Heart left ventricle (tissue), 13 donors: Measurements from ENCODE around the gene UBE3B.

ENCODE experiments used
- POLR2A ChIP-seq, 2 donors: fragments of 450-650 bp; IDR thresholded peaks; one replicate each; pipeline ENCODE4 v1.6.1; 2017; ENCODE audit warnings: antibody characterized with exemption in 2 of 2, mild to moderate bottlenecking in 2 of 2, moderate library complexity in 2 of 2
- TF ChIP-seq, protein P1 (sequence below), 12 donors: fragments of 200-600 bp; sonication (generic) in 4 of 12; IDR thresholded peaks; one replicate each; pipeline versions ENCODE4 v1.5.0 to v1.8.0; 2018 to 2022; ENCODE audit warnings: antibody characterized with exemption in 12 of 12, mild to moderate bottlenecking in 5 of 12
- donor health status: ischemic (EF 13 %, LVEDD 7.1; RV severe dilation, severe dysfunction).
- donor health status: DM: no; HTN: yes; CAD: no.
- donor health status: DM: no; HTN: no; CAD: no.
- donor health status: ischemic (EF 25% LVEDD 6.9; RV normal size, moderate dysfunction).
- donor health status: ischemic (EF 25% LVEDD 5.7; RV mildly dilated, moderate dysfunction).
- donor health status: ischemic (EF 35%, LVEDD 5.7; RV mildly dilated, moderate dysfunction).
- donor health status: nonischemic (EF 11% LVEDD 7.7; RV severe dilation, severe dysfunction).
- donor health status: DM: yes; HTN: yes; CAD: no.
- donor health status: PGD.
- donor health status: ischemic (EF 29% LVEDD 5.4; RV normal size, mild dysfunction).
- donor health status: nonischemic (EF 23%, LVEDD 6.1; RV moderate dilation, normal function).

GRCh38 chr12:109480356-109480755 is 2.9 kb downstream of the UBE3B start:
- TF ChIP-seq, protein P1, sequence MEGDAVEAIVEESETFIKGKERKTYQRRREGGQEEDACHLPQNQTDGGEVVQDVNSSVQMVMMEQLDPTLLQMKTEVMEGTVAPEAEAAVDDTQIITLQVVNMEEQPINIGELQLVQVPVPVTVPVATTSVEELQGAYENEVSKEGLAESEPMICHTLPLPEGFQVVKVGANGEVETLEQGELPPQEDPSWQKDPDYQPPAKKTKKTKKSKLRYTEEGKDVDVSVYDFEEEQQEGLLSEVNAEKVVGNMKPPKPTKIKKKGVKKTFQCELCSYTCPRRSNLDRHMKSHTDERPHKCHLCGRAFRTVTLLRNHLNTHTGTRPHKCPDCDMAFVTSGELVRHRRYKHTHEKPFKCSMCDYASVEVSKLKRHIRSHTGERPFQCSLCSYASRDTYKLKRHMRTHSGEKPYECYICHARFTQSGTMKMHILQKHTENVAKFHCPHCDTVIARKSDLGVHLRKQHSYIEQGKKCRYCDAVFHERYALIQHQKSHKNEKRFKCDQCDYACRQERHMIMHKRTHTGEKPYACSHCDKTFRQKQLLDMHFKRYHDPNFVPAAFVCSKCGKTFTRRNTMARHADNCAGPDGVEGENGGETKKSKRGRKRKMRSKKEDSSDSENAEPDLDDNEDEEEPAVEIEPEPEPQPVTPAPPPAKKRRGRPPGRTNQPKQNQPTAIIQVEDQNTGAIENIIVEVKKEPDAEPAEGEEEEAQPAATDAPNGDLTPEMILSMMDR (IDR thresholded peaks at IDR 0.05): no peak
- TF ChIP-seq POLR2A (IDR thresholded peaks at IDR 0.05): no peak
